ENCODE data around the gene CD2. TPM values are rescaled to one million over a fixed set of nuclear protein-coding genes. Genes with fewer than 3 reads are reported as not detected.

The CD2 gene, protein sequence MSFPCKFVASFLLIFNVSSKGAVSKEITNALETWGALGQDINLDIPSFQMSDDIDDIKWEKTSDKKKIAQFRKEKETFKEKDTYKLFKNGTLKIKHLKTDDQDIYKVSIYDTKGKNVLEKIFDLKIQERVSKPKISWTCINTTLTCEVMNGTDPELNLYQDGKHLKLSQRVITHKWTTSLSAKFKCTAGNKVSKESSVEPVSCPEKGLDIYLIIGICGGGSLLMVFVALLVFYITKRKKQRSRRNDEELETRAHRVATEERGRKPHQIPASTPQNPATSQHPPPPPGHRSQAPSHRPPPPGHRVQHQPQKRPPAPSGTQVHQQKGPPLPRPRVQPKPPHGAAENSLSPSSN
- total RNA-seq: under 1 TPM; 0.42 to 0.62 (median 0.53) TPM
- polyA plus RNA-seq: under 1 TPM; 0.21 to 0.35 (median 0.21) TPM
- long read RNA-seq, donor 1: 0 reads
- long read RNA-seq, donor 2: 0 reads

DNA sequence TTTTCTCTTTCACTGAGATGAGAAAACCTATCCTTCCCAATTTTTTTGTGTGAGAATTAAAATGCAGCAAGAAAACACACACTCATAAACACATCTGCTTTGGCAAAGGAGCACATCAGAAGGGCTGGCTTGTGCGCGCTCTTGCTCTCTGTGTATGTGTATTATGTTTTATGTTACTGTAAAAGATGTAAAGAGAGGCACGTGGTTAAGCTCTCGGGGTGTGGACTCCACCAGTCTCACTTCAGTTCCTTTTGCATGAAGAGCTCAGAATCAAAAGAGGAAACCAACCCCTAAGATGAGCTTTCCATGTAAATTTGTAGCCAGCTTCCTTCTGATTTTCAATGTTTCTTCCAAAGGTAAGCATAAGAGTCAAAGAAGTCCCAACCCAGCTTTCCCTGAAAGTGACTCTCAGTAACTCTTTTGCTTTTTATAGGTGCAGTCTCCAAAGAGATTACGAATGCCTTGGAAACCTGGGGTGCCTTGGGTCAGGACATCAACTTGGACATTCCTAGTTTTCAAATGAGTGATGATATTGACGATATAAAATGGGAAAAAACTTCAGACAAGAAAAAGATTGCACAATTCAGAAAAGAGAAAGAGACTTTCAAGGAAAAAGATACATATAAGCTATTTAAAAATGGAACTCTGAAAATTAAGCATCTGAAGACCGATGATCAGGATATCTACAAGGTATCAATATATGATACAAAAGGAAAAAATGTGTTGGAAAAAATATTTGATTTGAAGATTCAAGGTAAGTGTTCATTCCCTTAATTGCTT is at the start of gene CD2:
Gene CD2, plus strand, starts transcription at position 233 of the 780 bp plus-strand sequence. Its CDS starts 63 bp downstream, at position 296.
- TF ChIP-seq, protein P1, sequence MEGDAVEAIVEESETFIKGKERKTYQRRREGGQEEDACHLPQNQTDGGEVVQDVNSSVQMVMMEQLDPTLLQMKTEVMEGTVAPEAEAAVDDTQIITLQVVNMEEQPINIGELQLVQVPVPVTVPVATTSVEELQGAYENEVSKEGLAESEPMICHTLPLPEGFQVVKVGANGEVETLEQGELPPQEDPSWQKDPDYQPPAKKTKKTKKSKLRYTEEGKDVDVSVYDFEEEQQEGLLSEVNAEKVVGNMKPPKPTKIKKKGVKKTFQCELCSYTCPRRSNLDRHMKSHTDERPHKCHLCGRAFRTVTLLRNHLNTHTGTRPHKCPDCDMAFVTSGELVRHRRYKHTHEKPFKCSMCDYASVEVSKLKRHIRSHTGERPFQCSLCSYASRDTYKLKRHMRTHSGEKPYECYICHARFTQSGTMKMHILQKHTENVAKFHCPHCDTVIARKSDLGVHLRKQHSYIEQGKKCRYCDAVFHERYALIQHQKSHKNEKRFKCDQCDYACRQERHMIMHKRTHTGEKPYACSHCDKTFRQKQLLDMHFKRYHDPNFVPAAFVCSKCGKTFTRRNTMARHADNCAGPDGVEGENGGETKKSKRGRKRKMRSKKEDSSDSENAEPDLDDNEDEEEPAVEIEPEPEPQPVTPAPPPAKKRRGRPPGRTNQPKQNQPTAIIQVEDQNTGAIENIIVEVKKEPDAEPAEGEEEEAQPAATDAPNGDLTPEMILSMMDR (IDR thresholded peaks at IDR 0.05): no peak
- no peaks in the 10 kb centered on the region for H3K4me1 ChIP-seq
- no peak within 1 kb of the TSS for H3K27ac ChIP-seq
- intact Hi-C loops (cut with DNase I): no loop called here
- H3K9me3 ChIP-seq: peaks cover under 1% of the 10 kb centered on the region
- H3K27me3 ChIP-seq (ENCODE audit: insufficient read depth in 3 of 3, low read length in 2 of 3): no peaks in the 10 kb centered on the region
- 84 to 87% (median 86%) methylated on average over 7 of the region's 7 CpGs for WGBS, 3 donors
- no peak within 1 kb of the TSS for H3K4me3 ChIP-seq
- DNase-seq: no peak
- no peak for ATAC-seq
- H3K36me3 ChIP-seq (ENCODE audit: insufficient read depth in 1 of 2, low read depth in 1 of 2): no peaks in the 10 kb centered on the region

DNA sequence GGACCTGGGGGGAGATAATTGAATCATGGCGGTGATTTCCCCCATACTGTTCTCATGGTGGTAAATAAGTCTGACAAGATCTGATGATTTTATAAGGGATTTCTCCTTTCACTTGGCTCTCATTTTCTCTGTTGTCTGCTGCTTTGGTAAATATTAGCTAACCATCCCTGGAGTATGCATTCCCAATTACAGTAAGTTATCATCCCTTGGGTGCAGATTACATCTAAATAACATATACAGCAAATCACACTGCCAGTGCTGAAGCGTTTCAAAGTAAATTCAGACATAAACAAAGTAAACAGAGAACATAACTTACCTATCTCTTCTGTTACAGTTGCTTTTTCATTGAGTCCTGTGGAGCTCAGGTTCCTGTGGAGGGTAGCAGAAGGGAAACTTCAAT is 48.1 kb upstream of the CD2 start:
- Histone ChIP-seq H3K27ac (no peak overlapping the region), H3K36me3 (ENCODE audit: insufficient read depth in 1 of 2, low read depth in 1 of 2) (no peaks in the 10 kb centered on the region), H3K4me3 (no peak overlapping the region), H3K9me3 (no peaks in the 10 kb centered on the region), H3K4me1 (no peaks in the 10 kb centered on the region), H3K27me3 (ENCODE audit: insufficient read depth in 3 of 3, low read length in 2 of 3) (peaks cover 0 to 6% (median 0%) of the 10 kb centered on the region in 3 donors)
- TF ChIP-seq, protein P1 (IDR thresholded peaks at IDR 0.05): no peak
- no peak for ATAC-seq
- no peak for DNase-seq
- 82 to 90% (median 86%) methylated on average over 2 of the region's 2 CpGs for WGBS, 3 donors
- intact Hi-C loops (cut with DNase I): no loop called here

DNA sequence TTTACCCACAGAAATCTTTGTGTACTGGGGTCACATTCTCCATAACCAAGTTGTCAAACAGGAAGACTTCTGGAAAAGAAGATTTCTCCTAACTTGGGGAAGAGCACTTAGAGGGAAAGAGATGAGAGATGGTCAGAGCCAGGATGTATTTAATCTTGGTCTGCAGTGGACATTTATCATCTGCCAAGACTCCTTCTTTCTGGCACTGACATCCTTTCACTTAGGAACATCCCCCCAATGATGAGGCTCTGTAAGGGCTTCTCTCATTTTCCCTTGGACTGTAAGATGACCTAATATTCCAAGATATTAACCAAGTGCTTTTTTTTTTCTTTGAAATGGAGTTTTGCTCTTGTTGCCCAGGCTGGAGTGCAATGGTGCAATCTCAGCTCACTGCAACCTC is 47.4 kb upstream of the CD2 start:
- ATAC-seq (no peak), DNase-seq (no peak)
- intact Hi-C loops (cut with DNase I): no loop called here
- peaks cover 0 to 6% (median 0%) of the 10 kb centered on the region in 3 donors for H3K27me3 ChIP-seq (ENCODE audit: insufficient read depth in 3 of 3, low read length in 2 of 3)
- H3K4me3 ChIP-seq: no peak overlapping the region
- no peaks in the 10 kb centered on the region for H3K4me1 ChIP-seq
- TF ChIP-seq, protein P1 (IDR thresholded peaks at IDR 0.05): no peak
- H3K9me3 ChIP-seq: no peaks in the 10 kb centered on the region
- H3K27ac ChIP-seq: no peak overlapping the region
- no peaks in the 10 kb centered on the region for H3K36me3 ChIP-seq (ENCODE audit: insufficient read depth in 1 of 2, low read depth in 1 of 2)

DNA sequence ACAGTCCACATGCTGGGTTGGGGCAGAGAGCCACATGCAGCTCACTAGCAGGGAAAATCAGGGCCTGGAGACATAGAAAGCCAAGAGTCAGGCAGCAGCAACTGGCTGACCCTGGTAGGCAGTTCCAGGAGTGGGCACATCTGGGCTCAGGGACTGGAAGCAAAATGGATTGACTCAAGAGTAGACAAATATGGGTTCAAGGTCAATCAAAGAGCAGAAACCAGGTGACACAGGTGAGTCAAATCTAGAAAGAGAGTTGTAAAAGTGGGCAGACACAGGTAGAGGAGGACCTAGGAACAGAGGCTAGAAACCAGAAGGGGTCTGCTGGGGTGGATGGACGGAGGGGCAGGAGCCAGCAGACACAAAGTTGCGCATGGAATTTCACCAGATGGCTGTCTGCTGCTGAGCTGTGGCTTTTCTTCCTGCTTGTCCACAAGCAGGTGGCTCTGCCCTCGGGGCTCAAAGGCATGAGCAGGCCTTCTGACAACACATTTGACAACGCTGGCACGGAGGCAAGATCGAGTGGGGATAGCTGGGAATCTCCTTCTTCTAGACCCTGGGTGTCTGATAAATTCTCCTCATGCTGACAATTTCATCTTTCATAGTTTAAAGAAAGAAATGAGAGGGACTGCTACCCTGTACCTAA is 45.9 kb upstream of the CD2 start:
- intact Hi-C loops (cut with DNase I): no loop called here
- Histone ChIP-seq H3K27me3 (ENCODE audit: insufficient read depth in 3 of 3, low read length in 2 of 3) (peaks cover 0 to 6% (median 0%) of the 10 kb centered on the region in 3 donors), H3K9me3 (no peaks in the 10 kb centered on the region), H3K36me3 (ENCODE audit: insufficient read depth in 1 of 2, low read depth in 1 of 2) (no peaks in the 10 kb centered on the region), H3K4me3 (no peak overlapping the region), H3K4me1 (no peaks in the 10 kb centered on the region), H3K27ac (no peak overlapping the region)
- 51 to 72% (median 54%) methylated on average over 6 of the region's 6 CpGs for WGBS, 3 donors
- TF ChIP-seq, protein P1 (IDR thresholded peaks at IDR 0.05): no peak
- no peak for ATAC-seq
- DNase-seq: no peak
